GM12878 (cell line): ENCODE measurements around the gene FBLIM1. TPM values are rescaled to one million over a fixed set of nuclear protein-coding genes. Genes with fewer than 3 reads are reported as not detected.

Source experiments
- ATAC-seq: fragments of 200-7000 bp; cut with Tn5 transposase; 3 replicates; pipeline ENCODE4 v1.9.1; 2020; ENCODE audit warnings: mild to moderate bottlenecking, moderate library complexity
- BruUV-seq: library from RNA; stranded (reverse); fragments of 400-500 nt; replicated peaks from 2 replicates; lab custom pipeline; 2021; lab: Mats Ljungman, UMichigan
- CTCF ChIA-PET: fragments of 300-600 bp; sonication (Branson Sonifier 250); formaldehyde crosslinking; extraction: SDS; loops from one replicate; lab custom pipeline; 2021; ENCODE audit warnings: inconsistent platforms; lab: Yijun Ruan, JAX
- POLR2A ChIA-PET: fragments of 350-600 bp; formaldehyde crosslinking; extraction: SDS; loops from one replicate; lab custom pipeline; 2021; ENCODE audit warnings: inconsistent platforms; lab: Charles Lee
- RAD21 ChIA-PET: fragments of 300-600 bp; sonication (Branson Sonifier 250); formaldehyde crosslinking; loops from one replicate; lab custom pipeline; 2023; ENCODE audit warnings: antibody characterized with exemption; ENCODE audit not compliant: unreplicated experiment; lab: Charles Lee
- SMC1A ChIA-PET: fragments of 300-600 bp; sonication (Branson Sonifier 250); formaldehyde crosslinking; loops from one replicate; lab custom pipeline; 2023; ENCODE audit not compliant: unreplicated experiment, uncharacterized antibody; lab: Charles Lee
- DNase-seq: peaks from one replicate; pipeline ENCODE4 v3.0.0-alpha.2; 2011; ENCODE audit warnings: low read depth, low spot score
- FAIRE-seq: peaks from 3 replicates; lab custom pipeline; 2011; peaks lifted over from hg19 to GRCh38; lab: Jason Lieb, UNC
- H2AFZ ChIP-seq: 2 replicates; pipeline ENCODE4 v1.6.0; 2011; ENCODE audit warnings: low read depth, low read length, control low read depth; ENCODE audit not compliant: control insufficient read depth
- H3K27ac ChIP-seq: 2 replicates; pipeline ENCODE4 v1.5.1; 2011; ENCODE audit warnings: control low read depth; ENCODE audit not compliant: control insufficient read depth, insufficient read depth
- H3K27me3 ChIP-seq, 2 experiments: replicated peaks in 1 of 2; 2 replicates each; pipeline versions ENCODE4 v1.6.0 to v1.6.1; 2011; ENCODE audit warnings: low read length in 1 of 2; ENCODE audit not compliant: control insufficient read depth in 2 of 2, insufficient read depth in 2 of 2
- H3K36me3 ChIP-seq, 2 experiments: 2 replicates each; pipeline ENCODE4 v1.5.1; 2011; ENCODE audit warnings: low read length in 1 of 2; ENCODE audit not compliant: control insufficient read depth in 2 of 2, insufficient read depth in 2 of 2
- H3K4me1 ChIP-seq: 2 replicates; pipeline ENCODE4 v1.6.1; 2011; ENCODE audit warnings: mild to moderate bottlenecking, low read length, moderate library complexity, mixed read lengths; ENCODE audit not compliant: control insufficient read depth, insufficient read depth
- H3K4me2 ChIP-seq: 2 replicates; pipeline ENCODE4 v1.6.0; 2011; ENCODE audit warnings: control low read depth; ENCODE audit not compliant: control insufficient read depth, insufficient read depth
- H3K4me3 ChIP-seq: fragments of 200-600 bp; sonication (generic); 2 replicates; pipeline ENCODE4 v1.5.1; 2016
- H3K79me2 ChIP-seq: 2 replicates; pipeline ENCODE4 v1.6.0; 2011; ENCODE audit warnings: low read length; ENCODE audit not compliant: control insufficient read depth, insufficient read depth
- H3K9ac ChIP-seq: 2 replicates; pipeline ENCODE4 v1.8.0; 2011; ENCODE audit warnings: low read length, control low read depth, mixed read lengths; ENCODE audit not compliant: control insufficient read depth, insufficient read depth
- H3K9me3 ChIP-seq: replicated peaks from 3 replicates; pipeline ENCODE4 v1.5.1; 2011; ENCODE audit warnings: mild to moderate bottlenecking, low read length; ENCODE audit not compliant: control insufficient read depth, insufficient read depth
- H4K20me1 ChIP-seq: 2 replicates; pipeline ENCODE4 v1.6.0; 2011; ENCODE audit not compliant: control insufficient read depth, insufficient read depth
- BRCA1 ChIP-seq: IDR thresholded peaks from 2 replicates; pipeline ENCODE4 v1.6.1; 2011; ENCODE audit warnings: low read depth, low read length, improper control_type of control experiment
- CREB1 ChIP-seq: IDR thresholded peaks from 2 replicates; pipeline ENCODE4 v1.6.1; 2012; ENCODE audit warnings: low read depth, mild to moderate bottlenecking, inconsistent platforms
- ETV6 ChIP-seq, 2 experiments: fragments of 450-650 bp in 1 of 2; IDR thresholded peaks in 1 of 2; conservative IDR thresholded peaks in 1 of 2; 2 replicates each; pipeline ENCODE4 v1.6.1; 2014; ENCODE audit warnings: antibody characterized with exemption in 1 of 2, borderline replicate concordance in 1 of 2, low read depth in 1 of 2, mild to moderate bottlenecking in 1 of 2, moderate library complexity in 1 of 2
- KLF5 ChIP-seq: fragments of 450-650 bp; IDR thresholded peaks from 2 replicates; pipeline ENCODE4 v1.6.1; 2014; ENCODE audit warnings: mild to moderate bottlenecking; ENCODE audit not compliant: partially characterized antibody
- NBN ChIP-seq: fragments of 450-650 bp; IDR thresholded peaks from 2 replicates; pipeline ENCODE4 v1.6.1; 2016
- NFIC ChIP-seq: IDR thresholded peaks from 2 replicates; pipeline ENCODE4 v1.6.1; 2012; ENCODE audit warnings: low read depth, mild to moderate bottlenecking, inconsistent platforms, low read length, moderate library complexity
- NFYB ChIP-seq: IDR thresholded peaks from 2 replicates; pipeline ENCODE4 v1.6.1; 2011; ENCODE audit warnings: low read depth, mild to moderate bottlenecking, low read length, improper control_type of control experiment, moderate library complexity; ENCODE audit not compliant: insufficient read depth
- POLR2A ChIP-seq: IDR thresholded peaks from 2 replicates; pipeline ENCODE4 v1.6.1; 2011; ENCODE audit warnings: low read depth, mild to moderate bottlenecking, low read length
- POLR2AphosphoS2 ChIP-seq: IDR thresholded peaks from 2 replicates; pipeline ENCODE4 v1.6.1; 2011; ENCODE audit warnings: low read depth, mild to moderate bottlenecking, low read length, improper control_type of control experiment, moderate library complexity
- RELA ChIP-seq: fragments of 450-650 bp; IDR thresholded peaks from 2 replicates; pipeline ENCODE4 v1.8.0; 2014; ENCODE audit warnings: borderline replicate concordance; ENCODE audit not compliant: partially characterized antibody
- RFX5 ChIP-seq: IDR thresholded peaks from 2 replicates; pipeline ENCODE4 v1.6.1; 2011; ENCODE audit warnings: low read depth, low read length, improper control_type of control experiment
- RUNX3 ChIP-seq: IDR thresholded peaks from 2 replicates; pipeline ENCODE4 v1.6.1; 2012; ENCODE audit warnings: low read length, inconsistent platforms
- SP1 ChIP-seq: IDR thresholded peaks from one replicate; pipeline ENCODE4 v1.6.1; 2011; ENCODE audit warnings: low read depth, low read length
- TARDBP ChIP-seq: IDR thresholded peaks from 2 replicates; pipeline ENCODE4 v1.6.1; 2016; ENCODE audit warnings: borderline replicate concordance
- ZNF592 ChIP-seq: fragments of 450-650 bp; IDR thresholded peaks from 2 replicates; pipeline ENCODE4 v1.6.1; 2017; ENCODE audit warnings: mild to moderate bottlenecking, moderate library complexity
- ZSCAN29 ChIP-seq: fragments of 450-650 bp; IDR thresholded peaks from 2 replicates; pipeline ENCODE4 v1.6.1; 2017; ENCODE audit warnings: mild to moderate bottlenecking, moderate library complexity
- WGBS: methylation state at CpG from one replicate; pipeline ENCODE4 v1.1.6; 2016; ENCODE audit warnings: low lambda C conversion rate; ENCODE audit not compliant: insufficient replicate concordance, insufficient coverage; ENCODE audit errors: missing lambda C conversion rate; 5-methylcytosine and 5-hydroxymethylcytosine counted together
- in situ Hi-C: fragments of 300-500 bp; cut with MboI; formaldehyde crosslinking; loops from 9 replicates; pipeline ENCODE4 v1.14.3; 2018; ENCODE audit warnings: mixed read lengths
- intact Hi-C: fragments of 100-400 bp; cut with micrococcal nuclease; formaldehyde crosslinking; loops from one replicate; pipeline ENCODE4 v1.14.2; 2022; ENCODE audit not compliant: unreplicated experiment
- polyA plus RNA-seq, 11 experiments: library from polyadenylated mRNA; depleted of rRNA in 4 of 11; unstranded in 6 of 11; stranded (reverse) in 5 of 11; fragments of >200 nt; fragmentation: Nextera tagmentation in 4 of 11; fragmentation: Illumina TruSeq in 1 of 11; extraction: Ambion mirVana in 4 of 11; extraction: Trizol in 1 of 11; gene quantifications; 1 replicate in 1 of 11; 2 replicates in 10 of 11; pipeline versions ENCODE4 v1.2.1 to v1.2.3, GENCODE V29; 2011 to 2016; ENCODE audit warnings: inconsistent platforms in 2 of 11, missing spikeins in 2 of 11, low read depth in 1 of 11
- total RNA-seq, 4 experiments: library from RNA; depleted of rRNA in 3 of 4; stranded (reverse); fragments of >200 nt in 3 of 4; fragmentation: Illumina TruSeq in 1 of 4; extraction: Trizol in 1 of 4; gene quantifications; 2 replicates each; pipeline versions ENCODE4 v1.2.1 to v1.2.3, GENCODE V29; 2013 to 2021
- TF ChIP-seq, protein P1 (sequence below): IDR thresholded peaks from 2 replicates; pipeline ENCODE4 v1.6.1; 2011; ENCODE audit warnings: borderline replicate concordance, low read depth, mild to moderate bottlenecking, moderate library complexity, low read length; ENCODE audit not compliant: insufficient read depth, poor library complexity, severe bottlenecking
- TF ChIP-seq, protein P2 (sequence below): IDR thresholded peaks from 2 replicates; pipeline ENCODE4 v1.6.1; 2011; ENCODE audit warnings: mild to moderate bottlenecking, low read depth, low read length, moderate library complexity; ENCODE audit not compliant: insufficient replicate concordance

The FBLIM1 gene
- total and polyA plus RNA-seq, 10 of the 15 experiments (the other 5 are each of a cell fraction or from before 2014, with no cell fraction given): 0.03 to 0.13 TPM; not detected in 8

GRCh38 chr1:15804060-15804459 is 45.5 kb downstream of the FBLIM1 start:
- 52% methylated on average over 8 of the region's 8 CpGs for WGBS
- in situ Hi-C loops: no loop called here
- RAD21 ChIA-PET: interaction anchor here (1.0 to 2.6 kb wide), 5 partner anchors 11 to 203 kb away, joined by 4 to 10 read pairs (median 6); no protein-coding TSS in a partner anchor
- TF ChIP-seq POLR2AphosphoS2 (no peak), NFIC (no peak), ETV6 (conservative IDR thresholded peaks at IDR 0.05 in 1 of 2, IDR thresholded peaks at IDR 0.05 in 1 of 2; ENCODE audit: borderline replicate concordance in 1 of 2, low read depth in 1 of 2) (no peak), ZNF592 (no peak), NFYB (no peak), SP1 (no peak), RUNX3 (no peak), TARDBP (no peak), NBN (no peak), ZSCAN29 (no peak), RFX5 (no peak), BRCA1 (no peak), POLR2A (no peak), RELA (no peak), CREB1 (no peak), KLF5 (no peak)
- TF ChIP-seq, protein P1, sequence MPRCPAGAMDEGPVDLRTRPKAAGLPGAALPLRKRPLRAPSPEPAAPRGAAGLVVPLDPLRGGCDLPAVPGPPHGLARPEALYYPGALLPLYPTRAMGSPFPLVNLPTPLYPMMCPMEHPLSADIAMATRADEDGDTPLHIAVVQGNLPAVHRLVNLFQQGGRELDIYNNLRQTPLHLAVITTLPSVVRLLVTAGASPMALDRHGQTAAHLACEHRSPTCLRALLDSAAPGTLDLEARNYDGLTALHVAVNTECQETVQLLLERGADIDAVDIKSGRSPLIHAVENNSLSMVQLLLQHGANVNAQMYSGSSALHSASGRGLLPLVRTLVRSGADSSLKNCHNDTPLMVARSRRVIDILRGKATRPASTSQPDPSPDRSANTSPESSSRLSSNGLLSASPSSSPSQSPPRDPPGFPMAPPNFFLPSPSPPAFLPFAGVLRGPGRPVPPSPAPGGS: no peak
- TF ChIP-seq, protein P2, sequence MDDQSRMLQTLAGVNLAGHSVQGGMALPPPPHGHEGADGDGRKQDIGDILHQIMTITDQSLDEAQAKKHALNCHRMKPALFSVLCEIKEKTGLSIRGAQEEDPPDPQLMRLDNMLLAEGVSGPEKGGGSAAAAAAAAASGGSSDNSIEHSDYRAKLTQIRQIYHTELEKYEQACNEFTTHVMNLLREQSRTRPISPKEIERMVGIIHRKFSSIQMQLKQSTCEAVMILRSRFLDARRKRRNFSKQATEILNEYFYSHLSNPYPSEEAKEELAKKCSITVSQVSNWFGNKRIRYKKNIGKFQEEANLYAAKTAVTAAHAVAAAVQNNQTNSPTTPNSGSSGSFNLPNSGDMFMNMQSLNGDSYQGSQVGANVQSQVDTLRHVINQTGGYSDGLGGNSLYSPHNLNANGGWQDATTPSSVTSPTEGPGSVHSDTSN: no peak

More at GRCh38 chr1:15804060-15804459, 45.5 kb downstream of the FBLIM1 start:
- no peak overlapping the region for H2AFZ ChIP-seq
- ChIA-PET SMC1A (interaction anchor here (0.6 to 2.2 kb wide), 4 partner anchors 9 to 171 kb away, joined by 3 to 5 read pairs (median 4); no protein-coding TSS in a partner anchor), POLR2A (no interaction called here), CTCF (interaction anchor here (0.6 to 2.8 kb wide), 20 partner anchors 9 to 372 kb away, joined by 3 to 17 read pairs (median 4); no protein-coding TSS in a partner anchor)
- DNase-seq (no peak), FAIRE-seq (peak; percentile 35), ATAC-seq (no peak)
- no peaks in the 10 kb centered on the region for H3K4me1 ChIP-seq
- no peak overlapping the region for H3K4me2 ChIP-seq
- H3K27ac ChIP-seq: no peak overlapping the region
- BruUV-seq: no TSS peak
- H4K20me1 ChIP-seq: no peaks in the 10 kb centered on the region
- no peaks in the 10 kb centered on the region for H3K27me3 ChIP-seq
- intact Hi-C loops: loop anchor here (5.0 kb wide), 1 partner anchor 203 kb away; no protein-coding TSS in a partner anchor
- H3K79me2 ChIP-seq: no peaks in the 10 kb centered on the region
- no peaks in the 10 kb centered on the region for H3K36me3 ChIP-seq
- no peak overlapping the region for H3K4me3 ChIP-seq
- H3K9ac ChIP-seq: no peak overlapping the region
- no peaks in the 10 kb centered on the region for H3K9me3 ChIP-seq
